NCI-H524 (cell line): ENCODE measurements around the gene SCFD2.

Experiments used
- DNase-seq, 2 experiments: peaks; one replicate each; lab custom pipeline; 2025; lab: John Stamatoyannopoulos, UW

SCFD2 gene

DNA sequence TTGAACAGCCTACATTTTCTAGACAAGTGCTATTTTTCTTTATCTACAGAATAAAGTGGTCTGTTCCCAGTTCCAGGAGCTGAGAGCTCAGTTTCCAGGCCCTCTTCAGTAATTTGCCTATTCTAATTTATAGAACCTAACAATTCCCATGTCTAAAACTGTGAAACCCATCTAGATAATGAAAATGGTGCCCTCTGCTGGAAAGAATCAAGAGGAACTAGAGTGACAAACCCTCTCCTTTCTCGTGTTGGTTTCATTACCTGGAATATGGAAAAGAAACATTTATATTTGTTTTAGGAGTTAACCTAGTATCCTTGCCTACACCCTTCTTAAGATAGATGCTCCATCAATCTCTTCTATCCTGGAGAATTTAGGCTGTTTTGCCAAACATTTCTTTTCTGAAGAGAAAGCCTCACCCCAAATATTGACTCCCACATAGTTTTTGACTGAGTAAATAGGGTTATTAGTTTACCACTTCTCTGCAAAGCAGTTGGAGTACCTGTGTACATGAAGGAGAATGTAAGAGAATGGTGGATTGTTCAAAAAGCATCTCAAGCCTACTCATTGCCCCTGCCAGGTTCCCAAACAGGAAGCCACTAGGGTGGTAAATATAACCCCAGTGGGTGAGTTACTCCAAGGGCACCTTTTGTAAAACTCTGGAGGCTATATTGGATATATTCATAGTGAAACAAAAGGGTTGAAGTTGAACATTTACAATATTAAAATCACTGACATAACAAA lies 382.1 kb downstream of the SCFD2 start:
- DNase-seq = peak; percentile 20 to 64

DNA sequence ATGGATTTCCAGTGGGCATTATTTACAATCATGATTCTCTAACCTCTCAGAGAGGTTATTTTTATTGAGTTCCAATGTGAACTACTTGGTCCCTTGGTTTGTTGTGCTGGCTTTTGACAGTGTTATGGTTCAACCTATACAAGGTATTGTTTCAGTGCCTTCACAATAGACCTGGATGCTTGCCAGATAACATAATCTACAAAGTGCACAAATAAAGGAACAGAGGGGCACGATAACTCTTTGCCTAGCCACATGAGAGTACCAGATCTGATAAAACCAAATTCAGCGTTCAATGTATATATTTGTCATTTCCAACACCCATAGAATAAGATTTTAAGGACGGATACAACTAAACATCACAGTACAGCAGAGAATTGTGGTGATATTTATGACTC lies 382.9 kb downstream of the SCFD2 start:
- no peak for DNase-seq

- peak in 1 of 2 experiments; percentile 58 for DNase-seq
Observed at GRCh38 chr4:52982255-52982945, 383.5 kb downstream of the SCFD2 start.

- DNase-seq = peak; percentile 25 to 43
Observed at GRCh38 chr4:52979821-52980590, 385.9 kb downstream of the SCFD2 start.

DNA sequence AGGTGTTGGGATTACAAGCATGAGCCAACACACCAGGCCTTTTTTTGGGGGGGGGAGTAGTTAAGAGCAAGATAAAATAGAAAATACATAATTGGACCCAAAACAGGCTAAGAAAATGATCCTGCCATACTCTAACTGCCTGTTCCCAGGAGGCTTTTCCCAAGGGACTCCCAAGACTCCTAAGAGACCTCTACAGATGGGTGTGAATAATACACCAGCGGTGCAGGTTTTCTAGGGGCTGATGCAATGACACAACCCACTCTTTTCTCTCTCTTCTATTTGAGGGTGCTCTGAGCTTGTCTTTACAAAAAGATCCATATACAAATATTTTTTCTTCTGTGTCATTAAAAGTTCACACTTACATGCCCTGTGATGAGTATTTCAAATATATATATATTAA lies 386.8 kb downstream of the SCFD2 start:
- peak in 1 of 2 experiments; percentile 72 for DNase-seq

GRCh38 chr4:52977252-52977651 lies 388.6 kb downstream of the SCFD2 start:
- DNase-seq = no peak

DNA sequence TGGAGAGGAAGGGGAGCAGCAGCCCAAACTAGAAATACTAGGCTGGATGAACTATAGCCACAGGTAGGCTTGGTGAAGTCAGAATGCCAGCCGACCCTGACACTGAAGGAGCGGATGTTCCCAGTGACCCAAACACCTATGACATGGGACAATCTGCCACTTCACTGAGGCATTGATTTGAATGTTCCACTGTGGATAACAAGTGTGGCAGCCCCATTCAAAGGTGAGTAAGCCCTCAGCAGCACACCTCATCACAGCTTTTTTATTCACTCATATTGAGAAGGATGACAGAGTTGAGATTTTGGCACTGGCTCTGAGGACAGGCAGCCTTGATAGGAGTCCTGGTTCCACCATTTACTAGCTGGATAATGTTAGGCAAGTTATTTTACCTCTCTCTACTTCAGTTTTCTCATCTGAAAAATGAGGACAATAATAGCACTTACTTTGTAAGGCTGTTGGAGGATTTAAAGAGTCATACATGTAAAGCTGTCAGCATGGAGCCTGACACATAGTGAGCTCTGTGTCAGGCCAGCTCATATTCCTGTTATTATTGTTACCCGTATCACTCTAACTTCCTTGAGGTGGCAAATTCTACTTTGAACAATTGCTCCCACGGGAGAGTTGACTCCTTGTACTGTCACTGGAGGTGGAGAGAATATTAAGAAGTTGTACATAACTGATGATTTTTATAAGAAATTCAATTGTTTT lies 389.2 kb downstream of the SCFD2 start:
- DNase-seq = no peak

DNA sequence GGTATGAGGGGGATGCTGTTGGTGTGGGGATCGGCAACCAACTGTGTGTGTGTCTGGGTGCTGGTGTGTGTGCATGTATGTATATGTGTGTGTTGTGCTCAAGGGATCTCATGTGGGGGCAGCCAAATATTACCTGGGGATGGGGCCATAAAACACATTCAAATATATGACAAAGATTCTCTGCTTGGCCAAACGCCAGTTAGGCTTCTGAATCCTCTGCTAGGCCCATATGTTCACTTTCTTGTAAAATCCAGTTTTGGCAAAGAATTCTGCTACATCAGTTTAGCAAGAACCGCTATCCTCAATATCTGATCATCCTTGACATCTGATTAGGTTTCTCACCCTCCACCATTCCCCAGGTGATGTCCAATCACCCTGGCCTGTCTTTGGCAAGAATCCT lies 397.2 kb downstream of the SCFD2 start:
- DNase-seq = peak in 1 of 2 experiments; percentile 41

DNA sequence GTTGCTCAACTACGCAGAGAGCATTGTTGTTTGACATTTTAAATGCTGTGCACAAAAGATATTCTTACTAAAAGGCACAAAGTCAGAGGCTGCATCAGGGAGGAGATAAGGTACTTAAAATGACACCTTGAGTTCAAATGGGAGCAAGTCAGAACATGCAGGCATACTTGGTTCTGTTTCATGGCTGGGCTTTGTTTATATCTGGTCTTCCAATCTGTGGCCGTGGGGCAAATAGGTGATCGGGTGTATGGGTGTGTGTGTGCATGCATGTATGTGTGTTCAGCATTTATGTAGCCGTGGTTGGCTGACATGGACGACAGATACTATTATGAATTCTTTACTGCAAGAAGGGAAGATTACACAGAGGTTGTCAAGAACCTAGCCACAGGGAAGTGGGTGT lies 397.6 kb downstream of the SCFD2 start:
- DNase-seq = no peak

- DNase-seq = no peak
Observed at GRCh38 chr4:52966781-52967180, 399.1 kb downstream of the SCFD2 start.

DNA sequence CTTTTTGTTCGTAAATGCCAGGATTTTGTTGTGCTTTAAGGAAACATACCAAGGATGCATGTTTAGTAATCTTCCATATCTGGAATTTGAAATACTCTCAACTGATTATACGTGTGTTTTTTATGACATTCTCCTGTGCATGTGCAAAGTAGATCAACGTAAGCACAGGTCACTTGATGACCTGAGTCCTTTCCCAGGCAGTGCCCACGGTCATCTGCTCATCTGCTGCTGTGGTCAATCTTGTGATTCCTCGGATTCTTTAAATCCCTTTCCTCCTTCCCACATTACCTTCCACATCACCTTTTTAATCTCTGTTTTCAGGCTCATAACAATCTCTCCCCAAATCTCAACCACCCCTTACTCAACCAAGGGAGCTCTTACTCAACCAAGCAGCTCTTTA lies 399.7 kb downstream of the SCFD2 start:
- no peak for DNase-seq

GRCh38 chr4:52964561-52965101 lies 401.2 kb downstream of the SCFD2 start:
- no peak for DNase-seq

DNA sequence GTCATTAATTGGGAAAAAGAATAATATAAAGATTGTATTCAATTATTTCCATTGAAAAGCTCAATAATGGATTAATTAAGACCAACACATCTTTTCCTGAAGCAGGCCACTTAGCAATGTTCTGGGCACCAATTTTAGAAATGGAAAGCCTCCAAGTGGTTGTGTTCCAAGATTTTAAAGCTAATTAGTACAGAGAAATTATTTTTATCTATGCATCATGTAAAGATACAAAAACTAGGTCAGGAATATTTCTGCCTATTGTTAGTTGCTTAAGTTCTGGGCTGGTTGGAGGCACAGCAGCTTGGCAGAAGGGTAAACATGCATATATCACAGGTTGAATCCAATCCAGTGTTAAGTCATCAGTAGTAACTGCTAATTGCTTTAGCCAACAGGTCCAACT lies 401.9 kb downstream of the SCFD2 start:
- no peak for DNase-seq

- DNase-seq = no peak
Observed at GRCh38 chr4:52962721-52963120, 403.1 kb downstream of the SCFD2 start.

GRCh38 chr4:52961666-52962412 lies 404.0 kb downstream of the SCFD2 start:
- no peak for DNase-seq

DNA sequence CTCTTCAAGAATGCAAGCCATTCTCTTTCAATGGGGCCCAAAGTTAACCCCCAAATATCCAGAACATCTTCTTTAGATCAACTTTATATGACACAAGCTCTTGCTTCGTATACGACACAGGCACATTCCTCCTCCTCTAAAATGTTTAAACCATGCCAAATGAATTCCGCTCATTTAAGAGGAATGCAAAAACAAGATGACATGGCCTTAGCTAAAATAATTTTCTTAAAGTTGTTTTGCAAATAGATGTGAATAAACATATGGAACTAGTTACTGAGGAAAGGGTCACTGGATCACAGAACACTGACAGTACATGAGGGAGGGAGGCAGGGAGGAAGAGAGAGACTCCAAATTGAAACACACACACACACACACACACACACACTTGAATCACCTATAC lies 406.3 kb downstream of the SCFD2 start:
- no peak for DNase-seq

DNA sequence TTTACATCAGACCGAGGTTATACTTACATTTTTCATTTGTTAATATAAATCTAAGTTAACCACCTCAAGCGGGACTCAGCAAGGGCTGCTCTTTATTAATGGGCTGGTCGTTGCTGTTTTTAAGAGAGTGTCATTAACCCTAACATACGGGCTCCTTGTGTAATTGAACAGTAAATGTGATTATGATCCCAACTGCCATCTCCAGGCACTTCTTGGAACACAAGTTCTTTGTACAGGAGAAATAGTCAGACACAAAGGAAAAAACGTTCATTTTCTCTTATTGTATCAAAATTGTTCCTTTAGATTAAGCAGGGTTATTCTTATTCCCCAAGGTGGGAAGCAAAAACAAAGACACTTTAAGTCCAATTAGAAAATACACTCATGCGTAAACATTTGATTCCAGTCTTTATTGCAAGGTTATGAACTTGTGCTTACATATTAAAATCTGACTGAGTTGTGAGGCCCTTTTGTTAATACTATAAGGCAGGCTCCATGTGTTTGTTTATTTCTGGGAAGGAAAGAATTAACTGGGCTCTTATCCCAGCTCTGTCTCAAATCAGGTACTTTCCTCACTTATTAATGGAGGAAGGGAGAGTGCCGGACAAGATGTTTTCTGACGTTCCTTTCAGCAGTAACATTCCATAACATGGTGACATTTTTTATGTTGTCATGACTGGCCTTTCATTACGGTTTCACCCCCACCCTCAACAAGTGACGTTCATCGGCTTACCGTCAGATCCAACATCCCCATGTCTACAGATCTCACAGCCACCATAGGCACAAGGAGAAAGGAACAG lies 407.8 kb downstream of the SCFD2 start:
- peak in 1 of 2 experiments; percentile 66 for DNase-seq

DNA sequence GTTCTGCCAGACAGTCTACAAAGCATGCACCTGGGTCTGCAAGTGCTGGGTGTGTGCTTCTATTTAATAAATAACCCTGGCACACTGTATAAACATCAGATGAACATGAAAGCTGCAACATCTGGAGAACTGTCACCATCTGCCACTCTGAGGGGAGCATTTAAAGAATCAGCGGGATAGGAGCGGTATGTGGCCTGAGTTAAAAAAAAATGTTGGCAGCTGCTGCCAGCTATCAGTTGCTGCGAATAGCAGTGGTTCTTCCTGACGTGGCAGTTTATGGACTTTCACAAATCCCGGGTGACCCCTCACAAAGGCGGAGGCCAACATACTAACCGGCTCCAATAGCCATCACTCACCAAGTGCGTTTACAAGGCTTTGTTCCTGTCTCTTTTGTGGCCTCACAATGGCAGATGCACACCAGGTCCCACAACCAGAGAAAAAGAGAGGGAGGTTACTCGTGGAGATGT lies 408.6 kb downstream of the SCFD2 start:
- peak; percentile 87 to 95 for DNase-seq

GRCh38 chr4:52956691-52957090 lies 409.2 kb downstream of the SCFD2 start:
- peak in 1 of 2 experiments; percentile 44 for DNase-seq

- no peak for DNase-seq
Observed at GRCh38 chr4:52954560-52955170, 411.2 kb downstream of the SCFD2 start.
